Measurements from ENCODE around the gene THOC1. TPM values are rescaled to one million over a fixed set of nuclear protein-coding genes. Genes with fewer than 3 reads are reported as not detected.

Gene THOC1
- total and polyA plus RNA-seq, 2 of the 8 experiments (the other 6 are each of a cell fraction or from before 2014, with no cell fraction given) = 19.1 to 66.4 TPM

DNA sequence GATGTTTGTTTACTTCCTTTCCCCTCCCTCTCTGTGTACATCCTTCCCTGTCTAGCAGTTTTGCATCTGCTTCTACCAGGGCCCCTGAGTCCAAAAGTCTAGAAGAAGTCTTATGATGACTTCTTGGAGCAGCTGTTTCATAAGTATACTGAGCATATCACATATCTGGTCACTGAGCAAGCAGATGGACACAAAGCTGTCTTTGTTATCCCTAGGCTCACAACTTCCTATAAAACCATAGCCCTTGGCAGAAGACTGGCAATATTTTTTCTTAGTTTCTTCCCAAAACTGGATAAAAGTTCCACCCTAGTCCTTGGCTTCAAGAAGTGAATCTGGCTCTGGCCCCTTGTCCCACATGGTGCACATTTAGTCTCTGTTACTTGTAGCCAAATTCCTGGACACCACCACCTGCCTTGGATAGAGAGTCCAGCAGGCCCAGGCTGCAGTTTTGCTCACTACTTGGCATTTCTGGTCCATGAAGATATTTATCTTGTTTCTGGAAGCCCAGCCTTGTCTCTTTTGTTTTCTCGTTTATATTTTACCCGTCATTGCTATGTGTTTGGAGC, 22.5 kb downstream of the THOC1 start:
- Histone ChIP-seq H3K9me3 (ENCODE audit: insufficient read depth in 2 of 2, low read depth in 1 of 2, low read length in 1 of 2) (peaks cover 0 to 4% of the 10 kb centered on the region in 2 experiments; a peak in 1 of 4 replicates), H2BK12ac (ENCODE audit: low read depth, low read length) (no peak overlapping the region), H3K23me2 (ENCODE audit: low read depth, low read length) (no peaks in the 10 kb centered on the region), H3K56ac (replicated peaks; ENCODE audit: insufficient read length, low read depth, low read length) (no peak overlapping the region), H2AFZ (ENCODE audit: low read length) (no peak overlapping the region), H4K5ac (ENCODE audit: insufficient read length, low read depth, low read length) (no peak overlapping the region), H3K27me3 (replicated peaks in 1 of 4; ENCODE audit: control insufficient read depth in 3 of 4, extremely low read depth in 1 of 4, insufficient read depth in 3 of 4, low read length in 3 of 4) (no peaks in the 10 kb centered on the region), H2BK5ac (ENCODE audit: low read depth, low read length) (no peak overlapping the region), H3K27ac (ENCODE audit: low read depth, low read length) (no peak overlapping the region), H3K4me3 (ENCODE audit: extremely low read depth in 1 of 4, insufficient read depth in 2 of 4, low read depth in 3 of 4, low read length in 4 of 4) (no peak overlapping the region), H3K4ac (replicated peaks; ENCODE audit: insufficient read length, low read depth, low read length) (no peak overlapping the region), H3K4me2 (ENCODE audit: insufficient read depth in 1 of 2, low read depth in 2 of 2, low read length in 2 of 2) (no peak overlapping the region), H3K4me1 (replicated peaks in 1 of 4; ENCODE audit: control insufficient read depth in 3 of 4, insufficient read depth in 4 of 4, low read length in 3 of 4) (no peaks in the 10 kb centered on the region), H2BK15ac (ENCODE audit: low read length) (no peak overlapping the region), H2BK20ac (ENCODE audit: low read length) (no peak overlapping the region), H4K8ac (ENCODE audit: extremely low read depth, insufficient read depth, low read length) (no peak overlapping the region), H3K36me3 (ENCODE audit: control insufficient read depth in 2 of 4, insufficient read depth in 4 of 4, low read length in 3 of 4) (peaks cover 2 to 74% (median 41%) of the 10 kb centered on the region in 4 experiments; a peak in 7 of 8 replicates), H2AK5ac (ENCODE audit: low read depth, low read length) (no peak overlapping the region), H3K79me2 (ENCODE audit: control insufficient read depth in 1 of 2, insufficient read depth in 2 of 2, low read length in 2 of 2) (no peaks in the 10 kb centered on the region), H3K9ac (replicated peaks in 1 of 4; ENCODE audit: extremely low read depth in 1 of 4, low read depth in 3 of 4, low read length in 3 of 4) (no peak overlapping the region), H2BK120ac (replicated peaks; ENCODE audit: low read depth, low read length) (no peak overlapping the region), H4K91ac (replicated peaks; ENCODE audit: insufficient read length, low read length) (no peak overlapping the region), H3K79me1 (ENCODE audit: low read depth, low read length) (no peaks in the 10 kb centered on the region), H3K18ac (ENCODE audit: extremely low read depth, low read length) (no peak overlapping the region), H4K20me1 (replicated peaks in 1 of 2; ENCODE audit: control insufficient read depth in 1 of 2, insufficient read depth in 2 of 2, low read length in 2 of 2) (no peaks in the 10 kb centered on the region), H3K23ac (ENCODE audit: insufficient read length) (no peak overlapping the region), H3K14ac (ENCODE audit: insufficient read length) (no peak overlapping the region)
- ChIA-PET CTCF (ENCODE audit: partially characterized antibody) (no interaction called here), POLR2A (ENCODE audit: partially characterized antibody) (no interaction called here)
- 89% methylated on average over 2 of the region's 2 CpGs; no CpG with 5 or more reads in 1 of the 2 experiments for WGBS, 2 experiments (ENCODE audit: extremely low coverage in 1 of 2, insufficient coverage in 1 of 2, insufficient read length in 1 of 2, insufficient replicate concordance in 2 of 2, low coverage in 1 of 2, low lambda C conversion rate in 2 of 2, missing lambda C conversion rate in 1 of 2)
- no peak for DNase-seq (ENCODE audit: low read depth in 1 of 2, low spot score in 2 of 2)
- TF ChIP-seq SP4 (IDR thresholded peaks at IDR 0.05; ENCODE audit: low read length) (no peak), SUZ12 (IDR thresholded peaks at IDR 0.05; ENCODE audit: low read length) (no peak), NRF1 (IDR thresholded peaks at IDR 0.05; ENCODE audit: low read depth, low read length) (no peak), CHD1 (IDR thresholded peaks at IDR 0.05; ENCODE audit: low read depth, low read length) (no peak), EGR1 (IDR thresholded peaks at IDR 0.05; ENCODE audit: borderline replicate concordance, low read depth, low read length) (no peak), HDAC6 (IDR thresholded peaks at IDR 0.05; ENCODE audit: low read depth, low read length) (no peak), GABPA (IDR thresholded peaks at IDR 0.05; ENCODE audit: borderline replicate concordance, insufficient read depth, low read length) (no peak), POLR2A (IDR thresholded peaks at IDR 0.05; ENCODE audit: control extremely low read depth in 1 of 2, low read depth in 2 of 2, low read length in 2 of 2) (no peak), ZNF274 (IDR thresholded peaks at IDR 0.05; ENCODE audit: borderline replicate concordance, extremely low read depth, low read length) (no peak), PHF8 (conservative IDR thresholded peaks at IDR 0.05; ENCODE audit: low read depth, low read length) (no peak), TBP (IDR thresholded peaks at IDR 0.05; ENCODE audit: low read depth, low read length) (no peak), HDAC2 (IDR thresholded peaks at IDR 0.05; ENCODE audit: borderline replicate concordance in 1 of 2, low read depth in 2 of 2, low read length in 2 of 2) (no peak), CREB1 (IDR thresholded peaks at IDR 0.05) (no peak), CHD2 (IDR thresholded peaks at IDR 0.05; ENCODE audit: low read length) (no peak), YY1 (IDR thresholded peaks at IDR 0.05; ENCODE audit: low read depth, low read length) (no peak)
- TF ChIP-seq, protein P1, sequence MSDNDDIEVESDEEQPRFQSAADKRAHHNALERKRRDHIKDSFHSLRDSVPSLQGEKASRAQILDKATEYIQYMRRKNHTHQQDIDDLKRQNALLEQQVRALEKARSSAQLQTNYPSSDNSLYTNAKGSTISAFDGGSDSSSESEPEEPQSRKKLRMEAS (IDR thresholded peaks at IDR 0.05) = no peak
- FAIRE-seq = no peak

Measured in H1 (cell line).